Measurements from ENCODE around the gene PDZD4. TPM values are rescaled to one million over a fixed set of nuclear protein-coding genes. Genes with fewer than 3 reads are reported as not detected.

Gene PDZD4
- polyA plus RNA-seq, 5 donors = 8.5 to 13.9 (median 10.4) TPM

GRCh38 chrX:153791104-153791852 lies 39.1 kb downstream of the PDZD4 start:
- DNase-seq = no peak

GRCh38 chrX:153789654-153790053 lies 40.7 kb downstream of the PDZD4 start:
- no peak for DNase-seq

GRCh38 chrX:153786669-153787068 lies 43.7 kb downstream of the PDZD4 start:
- DNase-seq = no peak

GRCh38 chrX:153784325-153784967 lies 45.9 kb downstream of the PDZD4 start:
- DNase-seq = no peak

GRCh38 chrX:153783378-153784013 lies 46.8 kb downstream of the PDZD4 start:
- no peak for DNase-seq

GRCh38 chrX:153782871-153783270 lies 47.5 kb downstream of the PDZD4 start:
- DNase-seq = no peak

- no peak for DNase-seq
Measured at GRCh38 chrX:153782313-153782712, 48.0 kb downstream of the PDZD4 start.

- DNase-seq = no peak
Measured at GRCh38 chrX:153781428-153782047, 48.8 kb downstream of the PDZD4 start.

- DNase-seq = no peak
Measured at GRCh38 chrX:153780678-153781427, 49.5 kb downstream of the PDZD4 start, which contains the start of gene SRPK3. SRPK3 (plus strand) TSS chrX:153781041; CDS start chrX:153781087, 46 bp downstream.

- DNase-seq = no peak
Measured at GRCh38 chrX:153779891-153780677, 50.3 kb downstream of the PDZD4 start.

GRCh38 chrX:153778684-153779101 lies 51.7 kb downstream of the PDZD4 start:
- no peak for DNase-seq

GRCh38 chrX:153778181-153778580 lies 52.2 kb downstream of the PDZD4 start:
- DNase-seq = no peak

- DNase-seq = no peak
Measured at GRCh38 chrX:153777261-153778090, 52.9 kb downstream of the PDZD4 start.

- DNase-seq = no peak
Measured at GRCh38 chrX:153776611-153777045, 53.7 kb downstream of the PDZD4 start.

GRCh38 chrX:153776120-153776599 lies 54.2 kb downstream of the PDZD4 start:
- no peak for DNase-seq

GRCh38 chrX:153775293-153776119 lies 54.8 kb downstream of the PDZD4 start:
- DNase-seq = no peak

- DNase-seq = no peak
Measured at GRCh38 chrX:153774576-153775292, 55.6 kb downstream of the PDZD4 start.
